ENCODE data around the gene SPOP.
A peak's percentile ranks its signal among the peaks of the same experiment; 100 is the strongest.
"Not testable (repeated sequence)": the region's sequence is repeated elsewhere in the genome, so short reads cannot be mapped to it uniquely, and the experiment has no call there.

Gene SPOP

GRCh38 chr17:49677933-49678847 is at the start of gene SPOP:
TSS of gene SPOP (minus strand) at chr17:49678097. CDS start at chr17:49622810, 55,287 bp downstream.
- DNase-seq (ENCODE audit: low read depth) = peak; percentile 94

- DNase-seq (ENCODE audit: low read depth) = no peak
These were observed 49.5 kb upstream of the SPOP start for GRCh38 chr17:49727380-49727779.

GRCh38 chr17:49725452-49726130 is 47.7 kb upstream of the SPOP start:
- no peak for DNase-seq (ENCODE audit: low read depth)

GRCh38 chr17:49724552-49724951 is 46.7 kb upstream of the SPOP start:
- DNase-seq (ENCODE audit: low read depth) = not testable (repeated sequence)

- no peak for DNase-seq (ENCODE audit: low read depth)
These were observed 45.5 kb upstream of the SPOP start for GRCh38 chr17:49723423-49723822.

GRCh38 chr17:49722066-49722465 is 44.2 kb upstream of the SPOP start:
- no peak for DNase-seq (ENCODE audit: low read depth)

GRCh38 chr17:49717371-49717861 is 39.5 kb upstream of the SPOP start:
- no peak for DNase-seq (ENCODE audit: low read depth)

- no peak for DNase-seq (ENCODE audit: low read depth)
These were observed 38.9 kb upstream of the SPOP start for GRCh38 chr17:49716668-49717364.

GRCh38 chr17:49715717-49716279 is 37.9 kb upstream of the SPOP start:
- DNase-seq (ENCODE audit: low read depth) = no peak

GRCh38 chr17:49715216-49715615 is 37.3 kb upstream of the SPOP start:
- no peak for DNase-seq (ENCODE audit: low read depth)

GRCh38 chr17:49708515-49709183 is 30.8 kb upstream of the SPOP start:
- DNase-seq (ENCODE audit: low read depth) = no peak

- DNase-seq (ENCODE audit: low read depth) = peak; percentile 91
These were observed 30.0 kb upstream of the SPOP start, which contains the start of gene SLC35B1 for GRCh38 chr17:49707608-49708514. TSS of gene SLC35B1 (minus strand) at chr17:49707964. CDS start at chr17:49707833, 131 bp downstream.

GRCh38 chr17:49707246-49707607 is 29.3 kb upstream of the SPOP start:
- no peak for DNase-seq (ENCODE audit: low read depth)

GRCh38 chr17:49705254-49705653 is 27.4 kb upstream of the SPOP start:
- no peak for DNase-seq (ENCODE audit: low read depth)

GRCh38 chr17:49703557-49704277 is 25.8 kb upstream of the SPOP start:
- DNase-seq (ENCODE audit: low read depth) = no peak

GRCh38 chr17:49700960-49701359 is 23.1 kb upstream of the SPOP start:
- DNase-seq (ENCODE audit: low read depth) = no peak

- no peak for DNase-seq (ENCODE audit: low read depth)
These were observed 22.2 kb upstream of the SPOP start for GRCh38 chr17:49699966-49700575.

GRCh38 chr17:49698005-49698404 is 20.1 kb upstream of the SPOP start:
- no peak for DNase-seq (ENCODE audit: low read depth)

- no peak for DNase-seq (ENCODE audit: low read depth)
These were observed 18.4 kb upstream of the SPOP start for GRCh38 chr17:49696233-49696761.

All from stimulated activated CD8-positive, alpha-beta memory T cell treated with anti-CD3 and anti-CD28 coated beads, Interleukin-15, amount 100 ng/mL, for 24 hours (primary cell).